Stimulated activated naive B cell treated with anti-CD40 and anti-IgM and Interleukin-4, amounts not matched to agents 10 μg/mL and 1 μg/mL and 100 μg/mL, for 72 hours (primary cell): ENCODE measurements around the gene EVI2A.
"Not testable (repeated sequence)": the region's sequence is repeated elsewhere in the genome, so short reads cannot be mapped to it uniquely, and the experiment has no call there.

Source experiments
- ATAC-seq, 2 donors: fragments of 150-1000 bp; cut with Tn5 transposase; replicated peaks; 2 replicates each; pipeline ENCODE4 v1.10.0; 2021; ENCODE audit warnings: moderate library complexity in 1 of 2
- DNase-seq: peaks from one replicate; pipeline ENCODE4 v3.0.0; 2021
- H3K27ac Mint-ChIP-seq: one replicate; pipeline ENCODE4 v1.8.0; 2022; ENCODE audit warnings: mild to moderate bottlenecking, mixed read lengths
- H3K27me3 Mint-ChIP-seq, 2 donors: one replicate each; pipeline ENCODE4 v1.8.0; 2022; ENCODE audit warnings: mixed read lengths in 2 of 2
- H3K36me3 Mint-ChIP-seq, 2 donors: one replicate each; pipeline ENCODE4 v1.8.0; 2022; ENCODE audit warnings: mixed read lengths in 2 of 2, mild to moderate bottlenecking in 1 of 2
- H3K4me1 Mint-ChIP-seq, 2 donors: one replicate each; pipeline ENCODE4 v1.8.0; 2022; ENCODE audit warnings: mixed read lengths in 2 of 2, mild to moderate bottlenecking in 1 of 2
- H3K4me3 Mint-ChIP-seq, 2 donors: one replicate each; pipeline ENCODE4 v1.8.0; 2022; ENCODE audit warnings: mild to moderate bottlenecking in 2 of 2, mixed read lengths in 2 of 2, moderate library complexity in 1 of 2
- H3K9me3 Mint-ChIP-seq, 2 donors: one replicate each; pipeline ENCODE4 v1.8.0; 2022; ENCODE audit warnings: mixed read lengths in 2 of 2, mild to moderate bottlenecking in 1 of 2

Gene EVI2A

GRCh38 chr17:31321966-31322365 is 544 bp upstream of the EVI2A start:
- peaks cover 14 to 29% of the 10 kb centered on the region in 2 donors for H3K4me1 Mint-ChIP-seq
- peak overlapping the region; percentile 78 to 82 for H3K4me3 Mint-ChIP-seq
- H3K27ac Mint-ChIP-seq, result peak overlapping the region; percentile 96
- H3K27me3 Mint-ChIP-seq, result no peaks in the 10 kb centered on the region
- DNase-seq (no peak), ATAC-seq (no peak)
- H3K9me3 Mint-ChIP-seq, result no peaks in the 10 kb centered on the region
- H3K36me3 Mint-ChIP-seq, result peaks cover 20 to 25% of the 10 kb centered on the region in 2 donors

- no peak for ATAC-seq
- H3K4me3 Mint-ChIP-seq, result peak overlapping the region; percentile 78 to 82
- peak overlapping the region; percentile 96 for H3K27ac Mint-ChIP-seq
- H3K9me3 Mint-ChIP-seq, result no peaks in the 10 kb centered on the region
- DNase-seq, result no peak
- H3K4me1 Mint-ChIP-seq, result peaks cover 14 to 32% of the 10 kb centered on the region in 2 donors
- H3K27me3 Mint-ChIP-seq, result no peaks in the 10 kb centered on the region
- H3K36me3 Mint-ChIP-seq, result peaks cover 17 to 18% of the 10 kb centered on the region in 2 donors
These were observed 631 bp downstream of the EVI2A start for GRCh38 chr17:31320791-31321190.

GRCh38 chr17:31320241-31320640 is 1.2 kb downstream of the EVI2A start:
- H3K4me1 Mint-ChIP-seq, result peaks cover 14 to 34% of the 10 kb centered on the region in 2 donors
- no peaks in the 10 kb centered on the region for H3K9me3 Mint-ChIP-seq
- peaks cover 17 to 18% of the 10 kb centered on the region in 2 donors for H3K36me3 Mint-ChIP-seq
- ATAC-seq (no peak), DNase-seq (no peak)
- H3K27me3 Mint-ChIP-seq, result no peaks in the 10 kb centered on the region
- peak overlapping the region; percentile 75 for H3K27ac Mint-ChIP-seq
- H3K4me3 Mint-ChIP-seq, result peak overlapping the region; percentile 78 to 82

DNA sequence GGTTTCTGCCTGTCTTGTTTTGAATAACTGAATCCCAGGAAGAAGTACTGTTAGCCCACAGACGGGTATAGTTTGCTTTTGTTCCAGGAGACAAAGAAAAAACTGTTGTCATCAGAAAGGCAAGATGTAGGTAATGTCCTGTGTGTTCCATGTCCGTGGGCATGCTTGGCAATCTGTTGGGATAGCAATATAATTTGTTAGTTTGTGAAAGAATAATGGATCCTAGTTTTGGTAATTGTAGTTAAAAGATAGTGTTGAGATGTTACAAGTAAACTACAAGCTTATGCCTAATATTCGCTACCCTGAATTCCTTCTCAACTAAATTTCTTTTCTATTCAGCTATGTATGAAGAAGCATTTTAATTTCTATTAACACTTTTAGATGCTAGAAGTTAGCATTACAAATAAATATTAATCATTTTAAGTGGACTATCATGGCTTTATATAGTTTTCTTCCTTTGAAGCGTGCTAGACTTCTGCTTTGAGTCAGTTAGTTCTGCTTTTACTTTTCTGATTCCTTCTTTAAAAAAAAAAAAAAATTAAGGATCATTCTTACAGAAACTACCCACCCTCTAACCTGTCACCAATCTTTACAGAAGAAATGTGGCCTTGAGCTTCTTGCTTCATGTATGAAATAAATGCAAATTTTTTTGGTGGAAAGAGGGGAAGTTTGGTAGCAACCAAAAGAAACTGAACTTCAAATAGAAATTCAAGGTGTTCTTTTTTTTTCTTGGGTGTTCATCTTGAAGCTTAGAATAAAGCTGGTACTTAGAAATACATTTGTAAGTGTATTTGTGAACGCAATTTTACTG is 2.4 kb downstream of the EVI2A start:
- Mint-ChIP-seq H3K4me3 (peak overlapping the region; percentile 77 to 83), H3K9me3 (peaks cover 0 to 3% of the 10 kb centered on the region in 2 donors), H3K27ac (peak overlapping the region; percentile 94), H3K27me3 (no peaks in the 10 kb centered on the region), H3K4me1 (peaks cover 18 to 43% of the 10 kb centered on the region in 2 donors), H3K36me3 (peaks cover 19% of the 10 kb centered on the region in 2 donors)
- no peak for DNase-seq
- ATAC-seq, result peak; percentile 67 to 71

- Mint-ChIP-seq H3K9me3 (peaks cover 0 to 3% of the 10 kb centered on the region in 2 donors), H3K4me1 (peaks cover 15 to 37% of the 10 kb centered on the region in 2 donors), H3K36me3 (peaks cover 19 to 21% of the 10 kb centered on the region in 2 donors), H3K4me3 (peak overlapping the region; percentile 77 to 83), H3K27me3 (no peaks in the 10 kb centered on the region), H3K27ac (peak overlapping the region; percentile 94)
- peak; percentile 43 to 48 for ATAC-seq
- peak; percentile 39 for DNase-seq
These were observed 3.1 kb downstream of the EVI2A start for GRCh38 chr17:31318298-31318801.

DNA sequence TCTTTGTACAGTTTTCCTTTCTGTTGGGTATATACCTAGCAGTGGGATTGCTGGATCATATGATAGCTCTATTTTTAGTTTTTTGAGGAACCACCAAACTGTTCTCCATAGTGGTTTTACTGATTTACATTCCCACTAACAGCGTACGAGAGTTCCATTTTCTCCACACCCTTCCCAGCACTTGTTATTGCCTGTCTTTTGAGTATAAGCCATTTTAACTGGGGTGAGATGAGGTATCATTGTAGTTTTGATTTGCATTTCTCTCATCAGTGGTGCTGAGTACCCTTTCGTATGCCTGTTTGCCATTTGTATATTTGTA is 6.7 kb downstream of the EVI2A start:
- no peak for DNase-seq
- H3K9me3 Mint-ChIP-seq, result peaks cover 0 to 3% of the 10 kb centered on the region in 2 donors
- no peaks in the 10 kb centered on the region for H3K27me3 Mint-ChIP-seq
- no peak for ATAC-seq
- peaks cover 22 to 53% of the 10 kb centered on the region in 2 donors for H3K4me1 Mint-ChIP-seq
- H3K36me3 Mint-ChIP-seq, result peaks cover 22 to 33% of the 10 kb centered on the region in 2 donors
- H3K27ac Mint-ChIP-seq, result peak overlapping the region; percentile 79
- H3K4me3 Mint-ChIP-seq, result peak overlapping the region; percentile 50 to 51

DNA sequence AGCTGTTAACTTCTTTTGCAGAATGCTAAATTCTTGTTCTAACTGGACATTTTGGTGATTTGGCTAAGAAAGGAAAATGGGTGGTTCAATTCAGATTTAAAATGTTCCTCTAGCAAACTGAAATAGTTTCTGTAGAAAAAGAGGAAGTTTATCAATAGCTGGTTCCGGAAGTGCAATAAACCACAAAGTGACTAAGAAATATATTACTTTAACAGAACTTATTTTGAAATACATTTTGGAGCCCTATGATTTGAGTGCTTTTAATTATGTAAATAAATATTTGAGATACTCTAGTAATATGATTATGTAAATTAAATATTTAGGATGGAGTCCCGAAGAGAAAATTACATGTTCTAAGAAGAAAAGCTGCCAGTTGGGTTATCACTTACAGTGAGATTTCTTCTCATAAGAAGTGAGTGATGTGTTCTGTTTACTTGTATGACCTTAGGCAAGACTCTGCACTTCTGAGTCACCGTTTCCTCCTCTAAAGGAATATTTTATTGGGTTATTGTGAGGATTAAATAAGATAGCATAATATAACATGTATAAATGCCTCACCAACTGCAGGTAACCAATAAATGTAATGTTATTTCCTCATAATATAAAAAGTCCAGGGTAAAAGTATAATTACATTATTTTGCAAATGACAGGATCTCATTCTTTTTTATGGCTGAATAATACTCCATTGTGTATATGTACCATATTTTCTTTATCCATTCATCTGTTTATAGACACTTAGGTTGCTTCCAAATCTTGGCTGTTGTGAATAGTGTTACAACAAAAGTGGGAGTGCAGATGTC is 7.2 kb downstream of the EVI2A start, which contains the start of gene EVI2B:
Gene EVI2B, minus strand, starts transcription at position 73 of the 800 bp plus-strand sequence. CDS start 8,445 bp downstream, outside the sequence.
- Mint-ChIP-seq H3K4me3 (peak within 1 kb of the TSS; percentile 76 to 89), H3K27me3 (no peaks in the 10 kb centered on the region), H3K4me1 (peaks cover 22 to 54% of the 10 kb centered on the region in 2 donors), H3K36me3 (peaks cover 22 to 30% of the 10 kb centered on the region in 2 donors), H3K27ac (peak within 1 kb of the TSS; percentile 96), H3K9me3 (peaks cover 0 to 3% of the 10 kb centered on the region in 2 donors)
- no peak for DNase-seq
- peak; percentile 57 for ATAC-seq

DNA sequence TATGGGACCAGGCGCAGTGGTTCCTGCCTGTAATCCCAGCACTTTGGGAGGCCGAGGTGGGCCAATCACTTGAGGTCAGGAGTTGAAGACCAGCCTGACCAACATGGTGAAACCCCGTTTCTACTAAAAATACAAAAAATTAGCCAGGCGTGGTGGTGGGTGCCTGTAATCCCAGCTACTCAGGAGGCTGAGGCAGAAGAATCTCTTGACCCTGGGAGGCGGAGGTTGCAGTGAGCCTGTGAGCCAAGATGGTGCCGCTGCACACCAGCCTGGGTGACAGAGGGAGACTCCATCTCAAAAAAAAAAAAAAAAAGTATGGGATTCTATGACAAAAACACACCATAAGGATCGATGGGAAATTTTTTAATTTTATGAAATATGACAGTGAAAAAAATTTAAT is 9.2 kb downstream of the EVI2A start:
- DNase-seq, ATAC-seq, H3K9me3 Mint-ChIP-seq, H3K27me3 Mint-ChIP-seq: not testable (repeated sequence)
- Mint-ChIP-seq H3K36me3 (peaks cover 14 to 22% of the 10 kb centered on the region in 2 donors), H3K4me1 (peaks cover 22 to 56% of the 10 kb centered on the region in 2 donors), H3K4me3 (peak overlapping the region; percentile 76 to 87), H3K27ac (peak overlapping the region; percentile 96)

GRCh38 chr17:31311526-31311925 is 9.9 kb downstream of the EVI2A start:
- no peak for DNase-seq
- Mint-ChIP-seq H3K27ac (peak overlapping the region; percentile 96), H3K9me3 (peaks cover 0 to 3% of the 10 kb centered on the region in 2 donors), H3K4me1 (peaks cover 24 to 63% of the 10 kb centered on the region in 2 donors), H3K27me3 (no peaks in the 10 kb centered on the region), H3K4me3 (peak overlapping the region; percentile 76 to 87), H3K36me3 (peaks cover 17 to 23% of the 10 kb centered on the region in 2 donors)
- no peak for ATAC-seq

DNA sequence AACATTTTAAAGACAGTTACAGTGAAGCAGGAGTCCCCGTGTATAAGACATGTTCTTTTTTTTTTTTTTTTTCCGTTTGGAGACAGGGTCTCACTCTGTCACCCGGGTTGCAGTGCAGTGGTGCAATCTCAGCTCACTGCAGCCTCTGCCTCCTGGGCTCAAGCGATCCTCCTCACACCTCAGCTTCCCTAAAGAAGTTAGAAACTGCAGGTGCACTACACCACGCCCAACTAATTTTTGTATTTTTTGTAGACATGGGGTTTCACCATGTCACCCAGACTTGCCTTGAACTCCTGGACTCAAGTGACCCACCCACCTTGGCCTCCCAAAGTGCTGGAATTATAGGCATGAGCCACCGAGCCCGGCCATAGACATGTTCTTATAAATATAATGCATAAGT is 10.5 kb downstream of the EVI2A start:
- Mint-ChIP-seq H3K4me3 (peak overlapping the region; percentile 76 to 87), H3K36me3 (peaks cover 23 to 29% of the 10 kb centered on the region in 2 donors), H3K9me3 (peaks cover 0 to 5% of the 10 kb centered on the region in 2 donors), H3K27ac (peak overlapping the region; percentile 96), H3K27me3 (no peaks in the 10 kb centered on the region), H3K4me1 (peaks cover 30 to 68% of the 10 kb centered on the region in 2 donors)
- DNase-seq (no peak), ATAC-seq (no peak)

DNA sequence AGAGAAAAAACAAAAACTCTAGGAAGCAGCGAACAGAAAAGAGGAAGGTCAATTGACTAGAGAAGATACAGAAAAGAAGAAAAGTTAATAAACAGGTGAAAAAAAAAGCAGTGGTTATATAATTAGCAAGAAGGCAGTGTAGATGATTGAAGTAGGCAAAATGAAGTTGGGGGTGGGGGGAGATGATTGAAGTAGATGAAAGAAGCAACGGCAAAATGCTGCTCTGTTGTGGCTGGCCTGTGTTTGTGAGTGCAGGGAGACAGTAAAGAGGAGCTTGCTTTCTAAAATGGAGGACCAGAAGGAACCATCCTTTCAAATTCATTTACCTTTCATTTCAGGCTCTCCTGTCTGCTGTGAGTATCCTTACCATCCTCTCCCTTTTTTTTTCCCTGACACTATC is 11.2 kb downstream of the EVI2A start:
- H3K4me1 Mint-ChIP-seq, result peaks cover 32 to 69% of the 10 kb centered on the region in 2 donors
- peaks cover 29 to 35% of the 10 kb centered on the region in 2 donors for H3K36me3 Mint-ChIP-seq
- H3K9me3 Mint-ChIP-seq, result peaks cover 0 to 7% of the 10 kb centered on the region in 2 donors
- no peaks in the 10 kb centered on the region for H3K27me3 Mint-ChIP-seq
- peak overlapping the region; percentile 88 for H3K27ac Mint-ChIP-seq
- no peak for ATAC-seq
- peak overlapping the region; percentile 75 to 76 for H3K4me3 Mint-ChIP-seq
- DNase-seq, result no peak

DNA sequence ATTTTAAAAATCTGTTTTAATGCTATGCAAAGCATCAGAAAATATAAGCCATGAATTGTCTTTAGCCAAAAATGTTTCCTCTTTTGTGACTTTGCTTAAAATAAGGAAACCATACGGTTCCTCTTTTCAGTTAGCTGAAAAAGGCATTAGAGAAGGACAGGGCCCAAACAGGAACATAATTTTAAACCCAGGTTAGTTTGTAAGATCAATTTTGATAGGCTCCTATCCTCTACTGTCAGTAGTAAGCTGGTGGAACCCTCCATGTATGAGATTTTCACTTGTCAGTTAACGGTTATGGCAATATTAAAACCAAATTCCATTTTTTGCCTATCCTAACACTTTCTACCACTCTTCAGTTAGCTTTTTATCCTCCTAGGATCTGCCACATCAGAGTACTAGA is 11.9 kb downstream of the EVI2A start:
- Mint-ChIP-seq H3K4me1 (peaks cover 34 to 72% of the 10 kb centered on the region in 2 donors), H3K4me3 (peak overlapping the region; percentile 75 to 76), H3K36me3 (peaks cover 34 to 41% of the 10 kb centered on the region in 2 donors), H3K9me3 (peaks cover 0 to 9% of the 10 kb centered on the region in 2 donors), H3K27me3 (no peaks in the 10 kb centered on the region), H3K27ac (peak overlapping the region; percentile 88)
- ATAC-seq, result peak; percentile 73
- no peak for DNase-seq

- no peak for DNase-seq
- ATAC-seq, result peak; percentile 85 to 88
- Mint-ChIP-seq H3K9me3 (peaks cover 3 to 11% of the 10 kb centered on the region in 2 donors), H3K27ac (peak overlapping the region; percentile 88), H3K36me3 (peaks cover 40 to 46% of the 10 kb centered on the region in 2 donors), H3K27me3 (no peaks in the 10 kb centered on the region), H3K4me3 (peak overlapping the region; percentile 73 to 76), H3K4me1 (peaks cover 39 to 74% of the 10 kb centered on the region in 2 donors)
These were observed 12.8 kb downstream of the EVI2A start for GRCh38 chr17:31308372-31309334.
